Measurements from ENCODE around the gene COMMD7.
"Not testable (repeated sequence)": the region's sequence is repeated elsewhere in the genome, so short reads cannot be mapped to it uniquely, and the experiment has no call there.

Gene COMMD7

GRCh38 chr20:32737371-32738223 is 5.7 kb downstream of the COMMD7 start:
- TF ChIP-seq CTCF (IDR thresholded peaks at IDR 0.05; ENCODE audit: low read depth, low read length) = no peak

GRCh38 chr20:32731882-32732266 is 11.4 kb downstream of the COMMD7 start:
- TF ChIP-seq CTCF (IDR thresholded peaks at IDR 0.05; ENCODE audit: low read depth, low read length) = no peak
- no peak overlapping the region for H3K4me3 ChIP-seq (ENCODE audit: low read depth, low read length)

More at GRCh38 chr20:32737371-32738223, 5.7 kb downstream of the COMMD7 start:
- no peak overlapping the region for H3K4me3 ChIP-seq (ENCODE audit: low read depth, low read length)

DNA sequence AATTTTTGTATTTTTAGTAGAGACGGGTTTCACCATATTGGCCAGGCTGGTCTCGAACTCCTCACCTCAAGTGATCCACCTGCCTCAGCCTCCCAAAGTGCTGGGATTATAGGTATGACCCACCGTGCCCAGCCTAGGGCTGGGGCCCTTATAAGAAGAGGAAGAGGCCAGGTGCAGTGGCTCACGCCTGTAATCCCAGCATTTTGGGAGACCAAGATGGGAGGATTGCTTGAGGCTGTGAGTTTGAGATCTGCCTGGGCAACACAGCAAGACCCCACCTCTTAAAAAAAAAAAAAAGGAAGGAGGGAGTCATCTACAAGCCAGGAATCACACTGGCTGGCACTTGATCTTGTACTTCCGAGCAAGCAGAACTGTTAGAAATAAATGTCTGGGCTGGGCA is 13.9 kb downstream of the COMMD7 start:
- H3K4me3 ChIP-seq (ENCODE audit: low read depth, low read length) = not testable (repeated sequence)

DNA sequence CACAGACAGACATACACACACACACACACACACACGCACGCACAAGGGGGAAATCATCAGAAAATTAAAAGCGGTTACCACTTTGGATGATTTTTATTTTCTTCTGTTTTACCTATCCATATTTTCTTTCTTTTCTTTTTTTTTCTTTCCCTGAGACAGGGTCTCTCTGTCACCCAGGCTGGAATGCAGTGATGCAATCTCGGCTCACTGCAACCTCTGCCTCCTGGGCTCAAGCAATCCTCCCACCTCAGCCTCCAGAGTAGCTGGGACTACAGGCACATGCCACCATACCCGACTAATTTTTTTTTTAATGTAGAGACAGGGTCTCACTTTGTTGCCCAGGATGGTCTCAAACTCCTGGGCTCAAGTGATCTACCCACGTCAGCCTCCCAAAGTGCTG is 14.8 kb downstream of the COMMD7 start:
- not testable (repeated sequence) for H3K4me3 ChIP-seq (ENCODE audit: low read depth, low read length)

- no peak overlapping the region for H3K4me3 ChIP-seq (ENCODE audit: low read depth, low read length)
- TF ChIP-seq CTCF (IDR thresholded peaks at IDR 0.05; ENCODE audit: low read depth, low read length) = no peak
Observed at GRCh38 chr20:32727683-32728082, 15.6 kb downstream of the COMMD7 start.

GRCh38 chr20:32718749-32719348 is 24.4 kb downstream of the COMMD7 start:
- TF ChIP-seq CTCF (IDR thresholded peaks at IDR 0.05; ENCODE audit: low read depth, low read length) = no peak
- H3K4me3 ChIP-seq (ENCODE audit: low read depth, low read length) = no peak overlapping the region

- no peak for TF ChIP-seq CTCF (IDR thresholded peaks at IDR 0.05; ENCODE audit: low read depth, low read length)
- H3K4me3 ChIP-seq (ENCODE audit: low read depth, low read length) = no peak overlapping the region
Observed at GRCh38 chr20:32711346-32711745, 31.9 kb downstream of the COMMD7 start.

DNA sequence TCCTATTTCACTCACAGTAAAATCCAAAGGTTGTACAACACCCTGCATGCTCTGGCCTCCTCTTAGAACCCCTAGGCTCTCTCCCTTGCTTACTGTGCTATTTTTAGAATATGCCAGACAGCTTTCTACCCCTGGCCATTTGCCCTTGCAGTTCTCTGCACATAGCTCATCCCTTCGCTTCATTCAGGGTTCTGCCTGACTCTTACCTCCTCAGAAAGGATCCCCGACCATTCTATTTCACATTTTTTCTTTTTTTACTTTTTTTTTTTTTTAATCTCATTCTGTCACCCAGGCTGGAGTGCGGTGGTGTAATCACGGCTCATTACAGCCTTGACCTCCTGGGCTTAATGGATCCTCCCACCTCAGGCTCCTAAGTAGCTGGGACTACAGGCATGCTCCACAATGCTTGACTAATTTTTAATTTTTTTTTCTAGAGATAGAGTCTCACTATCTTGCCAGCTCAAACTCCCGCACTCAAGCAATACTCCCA is 33.6 kb downstream of the COMMD7 start:
- no peak for TF ChIP-seq CTCF (IDR thresholded peaks at IDR 0.05; ENCODE audit: low read depth, low read length)
- H3K4me3 ChIP-seq (ENCODE audit: low read depth, low read length) = no peak overlapping the region

DNA sequence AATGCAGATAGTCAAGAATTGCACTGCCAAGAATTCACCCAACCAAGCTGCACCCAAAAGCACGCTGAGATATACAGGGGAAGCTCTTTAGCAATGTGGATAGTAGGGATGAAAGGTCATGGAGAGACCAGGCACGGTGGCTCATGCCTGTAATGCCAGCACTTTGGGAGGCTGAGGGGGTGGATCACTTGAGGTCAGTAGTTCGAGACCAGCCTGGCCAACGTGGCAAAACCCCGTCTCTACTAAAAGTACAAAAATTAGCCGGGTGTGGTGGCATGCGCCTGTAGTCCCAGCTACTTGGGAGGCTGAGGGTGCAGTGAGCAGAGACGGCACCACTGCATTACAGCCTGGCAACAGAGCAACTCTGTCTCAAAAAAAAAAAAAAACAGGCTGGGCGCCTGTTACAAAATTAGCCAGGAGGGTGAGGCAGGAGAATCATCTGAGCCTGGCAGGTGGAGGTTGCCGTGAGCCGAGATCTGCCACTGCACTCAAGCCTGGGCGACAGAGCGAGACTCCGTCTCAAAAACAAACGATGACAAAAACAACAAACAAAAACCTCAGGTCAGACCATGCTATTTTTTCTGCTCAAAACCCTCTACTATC is 34.1 kb downstream of the COMMD7 start:
- H3K4me3 ChIP-seq (ENCODE audit: low read depth, low read length) = not testable (repeated sequence)

All from WI38 (cell line).